Endothelial cell of umbilical vein (primary cell): ENCODE results near the gene STAT5A.
"Not testable (repeated sequence)": the region's sequence is repeated elsewhere in the genome, so short reads cannot be mapped to it uniquely, and the experiment has no call there.

Experiments used
- CTCF ChIP-seq, 2 donors: IDR thresholded peaks; 1 replicate in 1 of 2; 2 replicates in 1 of 2; pipeline ENCODE4 v1.5.1; 2011; ENCODE audit warnings: low read length in 2 of 2, mild to moderate bottlenecking in 2 of 2, moderate library complexity in 2 of 2, control low read depth in 1 of 2, inconsistent platforms in 1 of 2, low read depth in 1 of 2; ENCODE audit not compliant: insufficient read depth in 1 of 2; ENCODE audit errors: extremely low read depth in 1 of 2
- POLR2A ChIP-seq: IDR thresholded peaks from 2 replicates; pipeline ENCODE4 v1.6.1; 2012; ENCODE audit warnings: low read depth, mild to moderate bottlenecking, control low read depth, low read length
- POLR2AphosphoS5 ChIP-seq: IDR thresholded peaks from 2 replicates; pipeline ENCODE4 v1.6.1; 2012; ENCODE audit warnings: low read depth, mild to moderate bottlenecking, control low read depth, low read length, moderate library complexity; ENCODE audit not compliant: insufficient read depth

GRCh38 chr17:42245183-42245582 lies 43.1 kb upstream of the STAT5A start:
- TF ChIP-seq CTCF (IDR thresholded peaks at IDR 0.05; ENCODE audit: extremely low read depth in 1 of 2, insufficient read depth in 1 of 2, low read depth in 1 of 2, low read length in 2 of 2); POLR2A; POLR2AphosphoS5: not testable (repeated sequence)
